ENCODE measurements around the gene CPEB4. TPM values are rescaled to one million over a fixed set of nuclear protein-coding genes. Genes with fewer than 3 reads are reported as not detected.

The CPEB4 gene
- total RNA-seq, 1 experiment from 2014 or later, result 8.7 TPM

GRCh38 chr5:173954671-173955521 lies 66.7 kb downstream of the CPEB4 start:
- H4K20me1 ChIP-seq (ENCODE audit: control insufficient read depth, insufficient read depth, insufficient read length), result no peaks in the 10 kb centered on the region
- Mint-ChIP-seq H3K36me3 (ENCODE audit: insufficient read depth in 1 of 3, low read depth in 3 of 3) (peaks cover 7 to 22% (median 18%) of the 10 kb centered on the region in 3 experiments; a peak in 6 of 7 replicates), H3K4me3 (no peak overlapping the region), H3K9me3 (no peaks in the 10 kb centered on the region), H3K27me3 (ENCODE audit: low read depth) (no peaks in the 10 kb centered on the region), H3K4me1 (peaks cover 0 to 4% of the 10 kb centered on the region in 2 experiments; a peak in 2 of 4 replicates), H3K27ac (0 out of 7 replicates have a peak overlapping the region, but pooled peaks of 1 of the 3 experiments have one; percentile 31)
- H4K8ac ChIP-seq (replicated peaks; ENCODE audit: insufficient read length, low read depth, low read length), result no peak overlapping the region
- H2BK12ac ChIP-seq (ENCODE audit: insufficient read length, low read depth, low read length), result no peak overlapping the region
- H2BK15ac ChIP-seq (ENCODE audit: low read depth, low read length), result no peak overlapping the region
- no peak overlapping the region for H3K27ac ChIP-seq (ENCODE audit: insufficient read length, low read depth, low read length)
- H3K23me2 ChIP-seq (ENCODE audit: insufficient read length, low read depth, low read length, poor library complexity, severe bottlenecking), result no peaks in the 10 kb centered on the region
- no peaks in the 10 kb centered on the region; the same call in 1 of the 2 replicates for H3K4me1 ChIP-seq (ENCODE audit: insufficient read depth, low read length)
- WGBS (ENCODE audit: extremely low coverage, insufficient read length, low lambda C conversion rate), result no CpG with 5 or more reads among the region's 6 CpGs
- TF ChIP-seq CTCF (conservative IDR thresholded peaks at IDR 0.05), result no peak
- H4K5ac ChIP-seq (ENCODE audit: insufficient read length, low read depth, low read length), result no peak overlapping the region
- H2BK20ac ChIP-seq (ENCODE audit: low read depth, low read length, poor library complexity, severe bottlenecking), result no peak overlapping the region
- no peak overlapping the region for H2BK120ac ChIP-seq (ENCODE audit: low read depth, low read length, poor library complexity, severe bottlenecking)
- no peak overlapping the region for H3T11ph ChIP-seq (ENCODE audit: low read length)
- H3K4me2 ChIP-seq (ENCODE audit: insufficient read depth, insufficient read length, low read length), result no peak overlapping the region
- H3K27me3 ChIP-seq (ENCODE audit: insufficient read depth, low read length), result no peaks in the 10 kb centered on the region
- H3K56ac ChIP-seq (ENCODE audit: insufficient read length, low read depth, low read length), result no peak overlapping the region
- no peak overlapping the region for H2AK5ac ChIP-seq (ENCODE audit: insufficient read length, low read length)
- no peak for DNase-seq
- H3K9me3 ChIP-seq (ENCODE audit: control insufficient read depth, low read depth, low read length), result no peaks in the 10 kb centered on the region
- no peak overlapping the region for H3K4ac ChIP-seq (ENCODE audit: low read depth, low read length)
- no peak overlapping the region for H2AFZ ChIP-seq (ENCODE audit: low read length)
- no peaks in the 10 kb centered on the region for H3K79me2 ChIP-seq (ENCODE audit: insufficient read depth, low read length)
- no peak overlapping the region for H3K9ac ChIP-seq (ENCODE audit: extremely low read depth, insufficient read length, low read length)
- H3K18ac ChIP-seq (ENCODE audit: insufficient read length, low read depth, low read length), result no peak overlapping the region
- H3K23ac ChIP-seq (ENCODE audit: insufficient read length, low read depth, low read length), result no peak overlapping the region
- H3K79me1 ChIP-seq (ENCODE audit: insufficient read depth, low read depth, low read length, poor library complexity, severe bottlenecking), result no peaks in the 10 kb centered on the region
- H3K14ac ChIP-seq (ENCODE audit: insufficient read depth, low read length), result no peak overlapping the region
- H4K91ac ChIP-seq (ENCODE audit: insufficient read length, low read depth, low read length), result no peak overlapping the region
- no peak overlapping the region for H2BK5ac ChIP-seq (ENCODE audit: insufficient read length, low read length)

Measured in H9 (cell line).